Lower leg skin (tissue), 3 donors: ENCODE measurements around the gene CHRND.

ENCODE experiments used
- CTCF ChIP-seq, 3 donors: fragments of 450-650 bp; IDR thresholded peaks; one replicate each; pipeline ENCODE4 v1.5.1; 2016; ENCODE audit warnings: antibody characterized with exemption in 3 of 3, mild to moderate bottlenecking in 3 of 3, moderate library complexity in 2 of 3
- POLR2A ChIP-seq, 2 donors: fragments of 450-650 bp; IDR thresholded peaks; one replicate each; pipeline ENCODE4 v1.6.1; 2016 to 2017; ENCODE audit warnings: antibody characterized with exemption in 2 of 2, mild to moderate bottlenecking in 1 of 2, moderate library complexity in 1 of 2

GRCh38 chr2:232551250-232551638 lies 25.3 kb downstream of the CHRND start:
- TF ChIP-seq CTCF (IDR thresholded peaks at IDR 0.05), result no peak
- TF ChIP-seq POLR2A (IDR thresholded peaks at IDR 0.05), result no peak
